ENCODE data around the gene PSPC1. TPM values are rescaled to one million over a fixed set of nuclear protein-coding genes. Genes with fewer than 3 reads are reported as not detected.

Gene PSPC1
- polyA plus RNA-seq, 1 donor from 2014 or later = 166 TPM

DNA sequence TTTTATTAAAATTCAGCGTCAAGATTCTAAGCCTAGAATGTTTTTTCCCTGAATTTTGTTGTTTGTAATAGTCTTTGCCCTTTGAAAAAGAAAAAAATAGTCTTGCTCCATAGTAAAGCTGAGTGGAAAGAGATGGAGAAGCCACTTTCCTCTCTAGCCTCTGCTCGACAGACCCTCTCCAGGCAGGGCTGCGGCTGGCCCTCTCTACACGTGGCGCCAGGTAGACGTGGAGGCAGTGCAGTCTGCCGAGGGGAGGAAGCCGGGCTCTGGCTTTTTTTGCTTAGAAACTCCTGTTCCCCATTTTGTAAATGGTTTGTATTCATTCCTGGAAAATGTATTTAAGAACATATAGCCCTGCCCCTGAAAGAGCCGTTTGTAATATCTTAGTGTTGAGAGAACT is 114.0 kb downstream of the PSPC1 start:
- Histone ChIP-seq H3K9me2 (ENCODE audit: insufficient read depth, low read length) (no peaks in the 10 kb centered on the region), H3F3A (ENCODE audit: insufficient read depth, low read length, poor library complexity, severe bottlenecking) (no peaks in the 10 kb centered on the region), H3K9ac (ENCODE audit: low read length) (no peak overlapping the region), H3K36me3 (ENCODE audit: insufficient read depth, low read length) (no peaks in the 10 kb centered on the region), H3K79me2 (replicated peaks; ENCODE audit: insufficient read depth, low read length) (no peaks in the 10 kb centered on the region), H3K27me3 (ENCODE audit: insufficient read depth, low read depth, low read length) (no peaks in the 10 kb centered on the region), H3K4me3 (ENCODE audit: low read length) (no peak overlapping the region), H3K27ac (ENCODE audit: low read length) (no peak overlapping the region), H2AFZ (ENCODE audit: low read depth, low read length) (no peak overlapping the region), H3K9me3 (ENCODE audit: low read length) (no peaks in the 10 kb centered on the region), H4K20me1 (ENCODE audit: insufficient read depth) (no peaks in the 10 kb centered on the region), H3K4me2 (ENCODE audit: low read length) (no peak overlapping the region)
- TF ChIP-seq SMC3 (conservative IDR thresholded peaks at IDR 0.05; ENCODE audit: poor library complexity) (no peak), RAD21 (conservative IDR thresholded peaks at IDR 0.05) (no peak), REST (IDR thresholded peaks at IDR 0.05; ENCODE audit: borderline replicate concordance) (no peak), TAF1 (IDR thresholded peaks at IDR 0.05; ENCODE audit: low read depth) (no peak), EZH2 (IDR thresholded peaks at IDR 0.05; ENCODE audit: borderline replicate concordance, insufficient read depth, low read length, poor library complexity, severe bottlenecking) (no peak), POLR2AphosphoS5 (IDR thresholded peaks at IDR 0.05) (no peak), MXI1 (conservative IDR thresholded peaks at IDR 0.05; ENCODE audit: poor library complexity, severe bottlenecking) (no peak)

DNA sequence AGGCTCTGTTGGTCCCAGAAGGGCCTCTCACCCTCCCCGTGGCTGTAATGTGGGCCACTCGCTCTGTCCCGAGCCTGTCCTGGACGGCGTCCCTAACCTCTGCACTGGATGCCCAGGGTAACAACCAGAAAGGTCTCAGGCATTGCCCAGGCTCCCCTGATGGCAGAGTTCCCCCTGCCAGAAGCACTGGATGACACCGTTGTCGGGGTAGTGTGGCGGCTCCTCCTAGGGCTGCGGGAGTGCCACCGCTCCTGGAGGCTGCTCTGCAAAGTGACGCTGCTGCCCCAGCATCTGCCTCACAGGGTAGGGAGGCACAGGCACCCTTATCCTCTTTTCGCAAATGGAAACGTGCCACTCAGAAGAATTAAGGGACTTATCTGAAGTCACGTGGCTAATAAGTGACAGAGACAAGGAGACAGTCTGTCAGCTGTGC is 117.3 kb downstream of the PSPC1 start:
- Histone ChIP-seq H3K36me3 (ENCODE audit: insufficient read depth, low read length) (peaks cover 7% of the 10 kb centered on the region), H3K9ac (ENCODE audit: low read length) (no peak overlapping the region)

More for the DNA sequence above, 117.3 kb downstream of the PSPC1 start:
- Histone ChIP-seq H3K4me3 (ENCODE audit: low read length) (no peak overlapping the region), H3K27me3 (ENCODE audit: insufficient read depth, low read depth, low read length) (no peaks in the 10 kb centered on the region), H3K9me3 (ENCODE audit: low read length) (no peaks in the 10 kb centered on the region), H3K4me2 (ENCODE audit: low read length) (no peak overlapping the region), H2AFZ (ENCODE audit: low read depth, low read length) (no peak overlapping the region), H3K9me2 (ENCODE audit: insufficient read depth, low read length) (no peaks in the 10 kb centered on the region), H3K79me2 (replicated peaks; ENCODE audit: insufficient read depth, low read length) (no peaks in the 10 kb centered on the region), H3K27ac (ENCODE audit: low read length) (no peak overlapping the region), H4K20me1 (ENCODE audit: insufficient read depth) (no peaks in the 10 kb centered on the region), H3F3A (ENCODE audit: insufficient read depth, low read length, poor library complexity, severe bottlenecking) (no peaks in the 10 kb centered on the region)
- no peak for TF ChIP-seq EZH2 (IDR thresholded peaks at IDR 0.05; ENCODE audit: borderline replicate concordance, insufficient read depth, low read length, poor library complexity, severe bottlenecking)
- TF ChIP-seq CTCF (IDR thresholded peaks at IDR 0.05; ENCODE audit: poor library complexity, severe bottlenecking) = no peak
- TF ChIP-seq RAD21 (conservative IDR thresholded peaks at IDR 0.05) = no peak
- no peak for TF ChIP-seq SMC3 (conservative IDR thresholded peaks at IDR 0.05; ENCODE audit: poor library complexity)
- no peak for TF ChIP-seq REST (IDR thresholded peaks at IDR 0.05; ENCODE audit: borderline replicate concordance)
- no peak for TF ChIP-seq EP300 (conservative IDR thresholded peaks at IDR 0.05; ENCODE audit: poor library complexity, severe bottlenecking)
- no peak for TF ChIP-seq POLR2AphosphoS5 (IDR thresholded peaks at IDR 0.05)
